PC-9 (cell line): Measurements from ENCODE around the gene ALG11. TPM values are rescaled to one million over a fixed set of nuclear protein-coding genes. Genes with fewer than 3 reads are reported as not detected.

Experiments
- BruUV-seq: library from RNA; stranded (reverse); fragments of 400-500 nt; replicated peaks from 2 replicates; lab custom pipeline; 2021; lab: Mats Ljungman, UMichigan
- CTCF ChIA-PET: fragments of 300-600 bp; sonication (Branson Sonifier 250); formaldehyde crosslinking; loops from one replicate; lab custom pipeline; 2022; ENCODE audit warnings: antibody characterized with exemption; lab: Charles Lee
- POLR2A ChIA-PET: fragments of 300-600 bp; sonication (Branson Sonifier 250); formaldehyde crosslinking; loops from one replicate; lab custom pipeline; 2022; ENCODE audit warnings: antibody characterized with exemption; ENCODE audit not compliant: unreplicated experiment; lab: Charles Lee
- DNase-seq, 2 experiments: peaks; one replicate each; pipeline versions ENCODE4 v3.0.0 to v3.0.0-alpha.2; 2015 to 2022; ENCODE audit warnings: mixed read lengths in 1 of 2
- H2AFZ ChIP-seq: fragments of 200-600 bp; sonication (generic); 2 replicates; pipeline ENCODE4 v1.8.1; 2017; ENCODE audit warnings: antibody characterized with exemption
- H3F3A ChIP-seq: fragments of 200-600 bp; sonication (generic); 2 replicates; pipeline ENCODE4 v1.8.1; 2017; ENCODE audit warnings: antibody characterized with exemption, mild to moderate bottlenecking, low read depth; ENCODE audit not compliant: insufficient read depth
- H3K27ac ChIP-seq: fragments of 200-600 bp; sonication (generic); 2 replicates; pipeline ENCODE4 v1.6.1; 2016; ENCODE audit warnings: mixed run types
- H3K27me3 ChIP-seq: fragments of 200-600 bp; sonication (generic); 2 replicates; pipeline ENCODE4 v1.6.1; 2016; ENCODE audit warnings: low read depth, mixed run types; ENCODE audit not compliant: insufficient read depth
- H3K36me3 ChIP-seq: fragments of 200-600 bp; sonication (generic); 2 replicates; pipeline ENCODE4 v1.6.1; 2016; ENCODE audit warnings: low read depth, mixed run types
- H3K4me1 ChIP-seq: fragments of 200-600 bp; sonication (generic); replicated peaks from 2 replicates; pipeline ENCODE4 v1.6.1; 2016; ENCODE audit warnings: mixed run types; ENCODE audit not compliant: insufficient read depth
- H3K4me2 ChIP-seq: fragments of 200-600 bp; sonication (generic); 2 replicates; pipeline ENCODE4 v1.6.1; 2017; ENCODE audit warnings: mixed run types
- H3K4me3 ChIP-seq: fragments of 200-600 bp; sonication (generic); 2 replicates; pipeline ENCODE4 v1.6.1; 2016; ENCODE audit warnings: mixed run types
- H3K79me2 ChIP-seq: fragments of 200-600 bp; sonication (generic); 2 replicates; pipeline ENCODE4 v1.6.1; 2017; ENCODE audit warnings: low read depth, mixed run types
- H3K9me2 ChIP-seq: fragments of 200-600 bp; sonication (generic); 2 replicates; pipeline ENCODE4 v1.8.1; 2017; ENCODE audit warnings: mild to moderate bottlenecking; ENCODE audit not compliant: insufficient read depth
- H3K9me3 ChIP-seq: fragments of 200-600 bp; sonication (generic); 2 replicates; pipeline ENCODE4 v1.8.1; 2016; ENCODE audit warnings: low read depth; ENCODE audit not compliant: insufficient read depth
- H4K20me1 ChIP-seq: fragments of 200-600 bp; sonication (generic); 2 replicates; pipeline ENCODE4 v1.8.1; 2017; ENCODE audit not compliant: insufficient read depth
- CTCF ChIP-seq: fragments of 200-600 bp; sonication (generic); conservative IDR thresholded peaks from 2 replicates; pipeline ENCODE4 v1.6.1; 2017; ENCODE audit warnings: mixed run types, antibody characterized with exemption, mild to moderate bottlenecking, moderate library complexity
- EZH2 ChIP-seq: fragments of 200-600 bp; sonication (generic); IDR thresholded peaks from 2 replicates; pipeline ENCODE4 v1.8.0; 2017; ENCODE audit warnings: antibody characterized with exemption, low read depth
- intact Hi-C: fragments of 100-400 bp; cut with micrococcal nuclease; formaldehyde crosslinking; loops from one replicate; pipeline ENCODE4 v1.10.0; 2022; ENCODE audit not compliant: unreplicated experiment
- total RNA-seq: library from RNA; stranded (reverse); gene quantifications from 2 replicates; pipeline ENCODE4 v1.2.3, GENCODE V29; 2021

The ALG11 gene
- total RNA-seq, 1 experiment from 2014 or later, result 15.0 TPM

- ChIA-PET POLR2A (no interaction called here), CTCF (no interaction called here)
- DNase-seq, result no peak
- Histone ChIP-seq H3K79me2 (peaks cover 15% of the 10 kb centered on the region), H3F3A (no peaks in the 10 kb centered on the region), H3K9me3 (no peaks in the 10 kb centered on the region), H3K9me2 (no peaks in the 10 kb centered on the region), H2AFZ (no peak overlapping the region), H4K20me1 (no peaks in the 10 kb centered on the region), H3K36me3 (peaks cover 14% of the 10 kb centered on the region), H3K4me2 (no peak overlapping the region), H3K27me3 (no peaks in the 10 kb centered on the region), H3K4me1 (no peaks in the 10 kb centered on the region), H3K4me3 (no peak overlapping the region), H3K27ac (no peak overlapping the region)
- BruUV-seq, result no TSS peak
- no peak for TF ChIP-seq EZH2
- TF ChIP-seq CTCF, result no peak
- intact Hi-C loops, result no loop called here
Measured at GRCh38 chr13:52020191-52020590, 8.0 kb downstream of the ALG11 start.

DNA sequence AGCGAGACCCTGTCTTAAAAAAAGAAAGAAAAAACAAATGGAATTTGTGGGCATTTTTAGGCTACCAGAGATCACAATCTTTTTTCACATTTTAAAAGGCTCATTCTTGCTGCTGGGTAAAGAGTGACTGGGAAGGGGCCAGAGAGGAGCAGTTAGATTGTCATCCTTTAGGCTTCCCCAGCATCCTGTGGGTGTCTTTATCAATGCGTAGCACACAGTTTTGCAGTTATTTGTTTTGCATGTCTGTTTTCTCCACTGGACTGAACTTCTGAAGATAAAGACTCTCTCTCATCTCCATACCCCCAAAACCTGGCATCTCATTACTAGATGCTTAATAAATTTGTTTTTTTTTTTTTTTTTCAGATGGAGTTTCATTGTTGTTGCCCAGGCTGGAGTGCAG lies 10.2 kb downstream of the ALG11 start:
- ChIA-PET POLR2A (no interaction called here), CTCF (no interaction called here)
- Histone ChIP-seq H3K27me3 (no peaks in the 10 kb centered on the region), H2AFZ (no peak overlapping the region), H3K27ac (no peak overlapping the region), H3K79me2 (peaks cover 10% of the 10 kb centered on the region; the same call in 1 of the 2 replicates), H3K9me3 (peaks cover 11% of the 10 kb centered on the region; the same call in 1 of the 2 replicates), H3K36me3 (peaks cover 31% of the 10 kb centered on the region), H3K4me1 (no peaks in the 10 kb centered on the region), H3K4me3 (no peak overlapping the region), H4K20me1 (no peaks in the 10 kb centered on the region), H3K4me2 (no peak overlapping the region), H3F3A (no peaks in the 10 kb centered on the region), H3K9me2 (no peaks in the 10 kb centered on the region)
- intact Hi-C loops, result no loop called here
- no TSS peak for BruUV-seq
- TF ChIP-seq EZH2 (no peak), CTCF (no peak)
- no peak for DNase-seq

DNA sequence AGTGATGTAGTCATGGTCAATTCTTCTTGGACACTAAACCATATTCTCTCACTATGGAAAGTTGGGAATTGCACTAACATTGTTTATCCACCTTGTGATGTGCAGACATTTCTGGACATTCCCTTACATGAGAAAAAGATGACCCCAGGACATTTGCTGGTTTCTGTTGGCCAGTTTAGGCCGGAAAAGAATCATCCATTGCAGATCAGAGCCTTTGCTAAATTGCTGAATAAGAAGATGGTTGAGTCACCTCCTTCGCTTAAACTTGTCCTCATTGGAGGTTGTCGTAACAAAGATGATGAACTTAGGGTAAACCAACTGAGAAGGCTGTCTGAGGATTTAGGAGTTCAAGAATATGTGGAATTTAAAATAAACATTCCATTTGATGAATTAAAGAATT lies 12.3 kb downstream of the ALG11 start, which contains the start of gene UTP14C:
UTP14C (plus strand) TSS at position 211 of the 400 bp plus-strand sequence. CDS start 4,114 bp downstream, outside the sequence.
- DNase-seq, result no peak
- no TSS peak for BruUV-seq
- Histone ChIP-seq H3K9me3 (peaks cover 11% of the 10 kb centered on the region; the same call in 1 of the 2 replicates), H2AFZ (no peak within 1 kb of the TSS), H4K20me1 (no peaks in the 10 kb centered on the region), H3F3A (no peaks in the 10 kb centered on the region), H3K27ac (no peak within 1 kb of the TSS), H3K79me2 (peaks cover 3% of the 10 kb centered on the region; the same call in 1 of the 2 replicates), H3K9me2 (no peaks in the 10 kb centered on the region), H3K4me1 (no peaks in the 10 kb centered on the region), H3K27me3 (no peaks in the 10 kb centered on the region), H3K4me3 (no peak within 1 kb of the TSS), H3K4me2 (no peak within 1 kb of the TSS), H3K36me3 (peaks cover 49% of the 10 kb centered on the region)
- POLR2A ChIA-PET, result no interaction called here
- TF ChIP-seq EZH2, result no peak
- TF ChIP-seq CTCF, result no peak
- CTCF ChIA-PET, result interaction anchor here (0.6 kb wide), 1 partner anchor 899 kb away, joined by 3 read pairs; no protein-coding TSS in a partner anchor
- intact Hi-C loops, result no loop called here
